NCI-H1105 (cell line): ENCODE measurements around the gene MYH7.
"Not testable (repeated sequence)": the region's sequence is repeated elsewhere in the genome, so short reads cannot be mapped to it uniquely, and the experiment has no call there.

Experiments used
- DNase-seq: peaks from one replicate; lab custom pipeline; 2025; lab: John Stamatoyannopoulos, UW

The MYH7 gene

GRCh38 chr14:23430016-23430722, 5.3 kb downstream of the MYH7 start:
- DNase-seq = no peak

- DNase-seq = no peak
Measured at GRCh38 chr14:23428686-23429495, 6.6 kb downstream of the MYH7 start.

GRCh38 chr14:23425798-23426197, 9.7 kb downstream of the MYH7 start:
- DNase-seq = not testable (repeated sequence)

- DNase-seq = no peak
Measured at GRCh38 chr14:23425169-23425568, 10.3 kb downstream of the MYH7 start.

- DNase-seq = no peak
Measured at GRCh38 chr14:23423657-23424056, 11.8 kb downstream of the MYH7 start.

GRCh38 chr14:23421594-23421993, 13.9 kb downstream of the MYH7 start:
- DNase-seq = no peak

- DNase-seq = not testable (repeated sequence)
Measured at GRCh38 chr14:23419646-23420045, 15.8 kb downstream of the MYH7 start.

- no peak for DNase-seq
Measured at GRCh38 chr14:23418021-23418420, 17.4 kb downstream of the MYH7 start.

GRCh38 chr14:23417269-23417668, 18.2 kb downstream of the MYH7 start:
- not testable (repeated sequence) for DNase-seq

GRCh38 chr14:23416801-23417200, 18.7 kb downstream of the MYH7 start:
- no peak for DNase-seq

- no peak for DNase-seq
Measured at GRCh38 chr14:23415821-23416778, 19.4 kb downstream of the MYH7 start.

GRCh38 chr14:23414906-23415820, 20.3 kb downstream of the MYH7 start:
- no peak for DNase-seq

- DNase-seq = no peak
Measured at GRCh38 chr14:23414254-23414653, 21.2 kb downstream of the MYH7 start.

- no peak for DNase-seq
Measured at GRCh38 chr14:23413681-23414080, 21.8 kb downstream of the MYH7 start.

- no peak for DNase-seq
Measured at GRCh38 chr14:23411563-23412525, 23.6 kb downstream of the MYH7 start.

GRCh38 chr14:23409966-23410635, 25.4 kb downstream of the MYH7 start:
- no peak for DNase-seq

GRCh38 chr14:23409475-23409874, 26.0 kb downstream of the MYH7 start:
- no peak for DNase-seq

GRCh38 chr14:23408307-23408630, 27.2 kb downstream of the MYH7 start:
- DNase-seq = no peak

GRCh38 chr14:23407516-23408306, 27.7 kb downstream of the MYH7 start, which contains the start of gene MYH6:
TSS of gene MYH6 (minus strand) at chr14:23408273. CDS start at chr14:23407223, 1,050 bp downstream.
- no peak for DNase-seq
